KG1 (cell line): ENCODE results near the gene ACAD10.

ENCODE experiments used
- DNase-seq: peaks from one replicate; lab custom pipeline; 2025; lab: John Stamatoyannopoulos, UW

Gene ACAD10

GRCh38 chr12:111776836-111777344 lies 91.0 kb downstream of the ACAD10 start:
- no peak for DNase-seq

- no peak for DNase-seq
Observed at GRCh38 chr12:111777345-111778045, 91.6 kb downstream of the ACAD10 start.

- DNase-seq: no peak
Observed at GRCh38 chr12:111780166-111780565, 94.3 kb downstream of the ACAD10 start.

- DNase-seq: no peak
Observed at GRCh38 chr12:111780615-111781014, 94.8 kb downstream of the ACAD10 start.

- no peak for DNase-seq
Observed at GRCh38 chr12:111781085-111781658, 95.3 kb downstream of the ACAD10 start.

- DNase-seq: no peak
Observed at GRCh38 chr12:111783046-111783445, 97.2 kb downstream of the ACAD10 start.

- no peak for DNase-seq
Observed at GRCh38 chr12:111784953-111785352, 99.1 kb downstream of the ACAD10 start.

- no peak for DNase-seq
Observed at GRCh38 chr12:111785651-111786050, 99.8 kb downstream of the ACAD10 start.

GRCh38 chr12:111788178-111788654 lies 102.4 kb downstream of the ACAD10 start:
- DNase-seq: no peak

- no peak for DNase-seq
Observed at GRCh38 chr12:111789779-111790178, 103.9 kb downstream of the ACAD10 start.

- no peak for DNase-seq
Observed at GRCh38 chr12:111791507-111791906, 105.7 kb downstream of the ACAD10 start.

- no peak for DNase-seq
Observed at GRCh38 chr12:111792155-111792855, 106.5 kb downstream of the ACAD10 start.

- no peak for DNase-seq
Observed at GRCh38 chr12:111792856-111793235, 107.0 kb downstream of the ACAD10 start.

GRCh38 chr12:111798182-111798581 lies 112.3 kb downstream of the ACAD10 start:
- DNase-seq: no peak

GRCh38 chr12:111799758-111800157 lies 113.9 kb downstream of the ACAD10 start:
- DNase-seq: no peak

- no peak for DNase-seq
Observed at GRCh38 chr12:111803038-111803626, 117.3 kb downstream of the ACAD10 start.

- no peak for DNase-seq
Observed at GRCh38 chr12:111803851-111804250, 118.0 kb downstream of the ACAD10 start.

- no peak for DNase-seq
Observed at GRCh38 chr12:111806304-111806703, 120.5 kb downstream of the ACAD10 start.
